ENCODE data around the gene FOXC2. TPM values are rescaled to one million over a fixed set of nuclear protein-coding genes. Genes with fewer than 3 reads are reported as not detected.

FOXC2 gene
- total RNA-seq, 1 donor: 2.2 TPM

DNA sequence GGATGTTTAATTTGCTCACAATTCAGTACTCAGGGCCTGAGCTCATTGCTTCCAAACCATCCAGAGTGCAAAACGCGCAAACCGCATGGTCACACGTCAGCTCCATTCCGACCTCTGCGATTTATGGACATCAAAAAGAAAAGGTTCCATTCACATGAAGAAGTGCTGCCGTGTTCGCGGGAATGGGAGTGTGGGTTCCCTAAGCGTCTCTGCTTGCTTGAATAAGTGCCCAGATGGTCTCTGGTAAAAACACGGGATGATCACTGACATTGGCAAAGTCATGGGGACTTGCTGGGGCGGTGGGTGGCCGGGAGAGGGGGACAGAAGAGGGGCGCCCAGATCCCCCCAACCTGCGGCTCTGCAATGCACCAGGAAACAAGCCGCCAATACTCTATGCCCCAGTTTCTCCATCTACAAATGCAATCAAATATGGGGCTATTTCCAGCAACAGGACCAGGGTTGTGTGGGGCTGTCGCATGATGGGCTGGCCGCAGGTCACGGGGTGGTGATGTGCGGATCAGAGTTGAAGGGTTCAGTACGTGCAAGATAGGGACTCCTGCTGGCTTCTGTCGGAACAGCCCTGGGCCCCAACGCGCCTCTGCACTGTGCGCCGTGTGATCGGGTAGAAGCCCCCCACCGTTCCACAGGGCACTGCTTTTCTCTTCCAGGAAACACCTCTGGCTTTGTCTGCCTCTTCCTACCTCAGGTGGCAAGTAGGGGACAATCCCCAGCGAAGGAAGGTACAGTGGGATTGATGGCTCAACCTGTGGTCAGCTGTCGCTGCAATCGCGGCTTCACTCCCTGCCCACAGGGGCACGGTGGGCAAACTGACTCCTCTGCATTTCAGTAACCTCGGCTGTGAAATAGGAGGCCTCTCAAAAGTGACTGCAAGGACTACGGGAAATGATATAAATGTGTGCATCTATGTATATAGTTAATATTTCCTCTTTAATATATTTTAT, 45.1 kb upstream of the FOXC2 start:
- H3K4me2 ChIP-seq (ENCODE audit: insufficient read depth, low read length): peak overlapping the region; percentile 80
- peaks cover 72% of the 10 kb centered on the region for H3K27me3 ChIP-seq (ENCODE audit: insufficient read depth, low read length)
- no peaks in the 10 kb centered on the region for H4K20me1 ChIP-seq (ENCODE audit: insufficient read depth, low read length)
- DNase-seq (ENCODE audit: insufficient read length, low spot score, missing footprints): peak; percentile 80
- no peak overlapping the region for H3K27ac ChIP-seq (ENCODE audit: low read depth, low read length)
- H3K4me1 ChIP-seq (ENCODE audit: insufficient read depth, low read length): peaks cover 9% of the 10 kb centered on the region
- no peak overlapping the region for H3K4me3 ChIP-seq (ENCODE audit: insufficient read depth, low read length)
- no peaks in the 10 kb centered on the region for H3K9me3 ChIP-seq (ENCODE audit: low read depth, low read length)
- TF ChIP-seq, protein P1, sequence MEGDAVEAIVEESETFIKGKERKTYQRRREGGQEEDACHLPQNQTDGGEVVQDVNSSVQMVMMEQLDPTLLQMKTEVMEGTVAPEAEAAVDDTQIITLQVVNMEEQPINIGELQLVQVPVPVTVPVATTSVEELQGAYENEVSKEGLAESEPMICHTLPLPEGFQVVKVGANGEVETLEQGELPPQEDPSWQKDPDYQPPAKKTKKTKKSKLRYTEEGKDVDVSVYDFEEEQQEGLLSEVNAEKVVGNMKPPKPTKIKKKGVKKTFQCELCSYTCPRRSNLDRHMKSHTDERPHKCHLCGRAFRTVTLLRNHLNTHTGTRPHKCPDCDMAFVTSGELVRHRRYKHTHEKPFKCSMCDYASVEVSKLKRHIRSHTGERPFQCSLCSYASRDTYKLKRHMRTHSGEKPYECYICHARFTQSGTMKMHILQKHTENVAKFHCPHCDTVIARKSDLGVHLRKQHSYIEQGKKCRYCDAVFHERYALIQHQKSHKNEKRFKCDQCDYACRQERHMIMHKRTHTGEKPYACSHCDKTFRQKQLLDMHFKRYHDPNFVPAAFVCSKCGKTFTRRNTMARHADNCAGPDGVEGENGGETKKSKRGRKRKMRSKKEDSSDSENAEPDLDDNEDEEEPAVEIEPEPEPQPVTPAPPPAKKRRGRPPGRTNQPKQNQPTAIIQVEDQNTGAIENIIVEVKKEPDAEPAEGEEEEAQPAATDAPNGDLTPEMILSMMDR (IDR thresholded peaks at IDR 0.05; ENCODE audit: extremely low read depth, low read depth, low read length): no peak
- H3K36me3 ChIP-seq (ENCODE audit: insufficient read depth, low read length): no peaks in the 10 kb centered on the region
- H3K79me2 ChIP-seq (ENCODE audit: insufficient read depth, low read length): no peaks in the 10 kb centered on the region
- peak overlapping the region; percentile 71 for H2AFZ ChIP-seq (ENCODE audit: low read length)

DNA sequence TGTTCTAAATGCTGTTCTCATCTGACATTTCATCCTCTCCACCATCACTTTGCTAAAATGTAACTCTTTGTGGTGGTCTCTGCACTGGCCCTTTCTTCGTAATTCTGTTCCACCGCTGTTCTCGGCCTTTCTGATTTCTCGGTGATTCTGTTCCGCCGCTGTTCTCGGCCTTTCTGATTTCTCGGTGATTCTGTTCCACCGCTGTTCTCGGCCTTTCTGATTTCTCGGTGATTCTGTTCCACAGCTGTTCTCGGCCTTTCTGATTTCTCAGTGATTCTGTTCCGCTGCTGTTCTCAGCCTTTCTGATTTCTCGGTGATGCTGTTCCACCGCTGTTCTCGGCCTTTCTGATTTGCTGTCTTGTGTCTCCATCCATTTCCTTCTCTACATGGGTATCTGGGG, 44.0 kb upstream of the FOXC2 start:
- DNase-seq (ENCODE audit: insufficient read length, low spot score, missing footprints): no peak
- H3K4me3 ChIP-seq (ENCODE audit: insufficient read depth, low read length): no peak overlapping the region
- no peaks in the 10 kb centered on the region for H3K36me3 ChIP-seq (ENCODE audit: insufficient read depth, low read length)
- H3K27ac ChIP-seq (ENCODE audit: low read depth, low read length): no peak overlapping the region
- TF ChIP-seq, protein P1 (IDR thresholded peaks at IDR 0.05; ENCODE audit: extremely low read depth, low read depth, low read length): no peak
- H3K79me2 ChIP-seq (ENCODE audit: insufficient read depth, low read length): no peaks in the 10 kb centered on the region
- H3K9me3 ChIP-seq (ENCODE audit: low read depth, low read length): no peaks in the 10 kb centered on the region
- peaks cover 9% of the 10 kb centered on the region for H3K4me1 ChIP-seq (ENCODE audit: insufficient read depth, low read length)
- H3K4me2 ChIP-seq (ENCODE audit: insufficient read depth, low read length): no peak overlapping the region
- H3K27me3 ChIP-seq (ENCODE audit: insufficient read depth, low read length): peaks cover 61% of the 10 kb centered on the region
- H2AFZ ChIP-seq (ENCODE audit: low read length): no peak overlapping the region
- no peaks in the 10 kb centered on the region for H4K20me1 ChIP-seq (ENCODE audit: insufficient read depth, low read length)

DNA sequence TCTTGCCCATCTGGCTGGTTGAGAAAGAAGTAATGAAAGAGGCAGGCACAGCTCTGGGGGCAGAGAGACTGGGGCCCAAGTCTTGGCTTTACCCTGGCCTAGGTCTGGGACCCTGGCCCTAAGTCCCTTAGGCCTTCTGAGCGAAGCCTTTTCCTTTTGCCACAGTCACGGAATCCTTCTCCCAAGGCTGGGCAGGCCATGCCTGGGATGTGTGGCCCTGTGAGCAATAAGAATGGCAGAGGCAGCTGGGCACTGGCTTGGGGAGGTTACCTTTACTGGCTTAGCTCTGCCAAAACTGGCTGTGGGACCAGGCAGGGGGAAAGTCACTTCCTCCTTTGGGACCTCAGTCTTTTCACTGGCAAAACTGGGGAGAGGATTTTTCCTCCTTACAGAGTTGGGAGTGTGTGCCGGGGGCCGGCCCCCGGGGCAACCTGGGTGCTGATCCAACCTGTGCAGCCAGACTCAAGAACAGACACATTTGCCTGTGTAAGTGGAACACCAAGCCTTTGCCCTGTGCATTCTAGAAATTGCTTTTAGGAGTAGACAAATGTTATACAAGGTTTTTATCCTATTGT, 43.4 kb upstream of the FOXC2 start:
- no peak overlapping the region for H3K27ac ChIP-seq (ENCODE audit: low read depth, low read length)
- H3K79me2 ChIP-seq (ENCODE audit: insufficient read depth, low read length): no peaks in the 10 kb centered on the region
- H3K36me3 ChIP-seq (ENCODE audit: insufficient read depth, low read length): no peaks in the 10 kb centered on the region
- TF ChIP-seq, protein P1 (IDR thresholded peaks at IDR 0.05; ENCODE audit: extremely low read depth, low read depth, low read length): no peak
- no peak overlapping the region for H3K4me2 ChIP-seq (ENCODE audit: insufficient read depth, low read length)
- DNase-seq (ENCODE audit: insufficient read length, low spot score, missing footprints): peak; percentile 58
- no peaks in the 10 kb centered on the region for H4K20me1 ChIP-seq (ENCODE audit: insufficient read depth, low read length)
- H3K9me3 ChIP-seq (ENCODE audit: low read depth, low read length): no peaks in the 10 kb centered on the region
- no peak overlapping the region for H3K4me3 ChIP-seq (ENCODE audit: insufficient read depth, low read length)
- peaks cover 55% of the 10 kb centered on the region for H3K27me3 ChIP-seq (ENCODE audit: insufficient read depth, low read length)
- no peak overlapping the region for H2AFZ ChIP-seq (ENCODE audit: low read length)
- peaks cover 9% of the 10 kb centered on the region for H3K4me1 ChIP-seq (ENCODE audit: insufficient read depth, low read length)

DNA sequence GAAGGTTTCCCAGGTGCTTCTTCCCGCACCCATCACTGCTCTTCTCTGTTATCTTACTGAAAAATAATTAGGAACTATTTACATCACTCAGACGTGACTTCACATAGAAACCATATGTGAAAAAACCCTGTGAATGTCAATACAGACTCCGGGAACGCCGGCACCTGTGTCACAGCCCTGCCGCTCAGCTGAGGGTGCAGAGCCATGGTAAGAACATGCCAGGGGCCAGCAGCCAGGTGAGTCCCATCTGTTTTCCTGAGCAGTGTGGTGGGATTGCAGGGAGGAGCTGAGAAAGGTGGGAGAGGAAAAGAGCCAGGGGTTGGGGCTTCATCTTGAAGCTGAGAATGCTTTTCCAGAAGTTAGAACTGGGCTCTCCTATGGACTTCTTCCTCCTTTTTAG, 42.6 kb upstream of the FOXC2 start:
- Histone ChIP-seq H3K4me2 (ENCODE audit: insufficient read depth, low read length) (no peak overlapping the region), H3K79me2 (ENCODE audit: insufficient read depth, low read length) (no peaks in the 10 kb centered on the region), H3K9me3 (ENCODE audit: low read depth, low read length) (no peaks in the 10 kb centered on the region), H2AFZ (ENCODE audit: low read length) (no peak overlapping the region), H3K36me3 (ENCODE audit: insufficient read depth, low read length) (no peaks in the 10 kb centered on the region), H3K27ac (ENCODE audit: low read depth, low read length) (no peak overlapping the region), H3K4me1 (ENCODE audit: insufficient read depth, low read length) (peaks cover 12% of the 10 kb centered on the region), H3K27me3 (ENCODE audit: insufficient read depth, low read length) (peaks cover 50% of the 10 kb centered on the region), H3K4me3 (ENCODE audit: insufficient read depth, low read length) (no peak overlapping the region), H4K20me1 (ENCODE audit: insufficient read depth, low read length) (no peaks in the 10 kb centered on the region)
- TF ChIP-seq, protein P1 (IDR thresholded peaks at IDR 0.05; ENCODE audit: extremely low read depth, low read depth, low read length): no peak
- DNase-seq (ENCODE audit: insufficient read length, low spot score, missing footprints): peak; percentile 42

Data from osteoblast (primary cell).